ENCODE measurements around the gene TBC1D24.
"Not testable (repeated sequence)": the region's sequence is repeated elsewhere in the genome, so short reads cannot be mapped to it uniquely, and the experiment has no call there.

TBC1D24 gene

GRCh38 chr16:2474877-2475412 is at the start of gene TBC1D24:
Gene TBC1D24, plus strand, starts transcription at chr16:2475127. Its CDS starts 21,022 bp downstream, at chr16:2496149.
- peak; percentile 92 for DNase-seq

GRCh38 chr16:2425825-2426430 is 49.0 kb upstream of the TBC1D24 start:
- no peak for DNase-seq

DNA sequence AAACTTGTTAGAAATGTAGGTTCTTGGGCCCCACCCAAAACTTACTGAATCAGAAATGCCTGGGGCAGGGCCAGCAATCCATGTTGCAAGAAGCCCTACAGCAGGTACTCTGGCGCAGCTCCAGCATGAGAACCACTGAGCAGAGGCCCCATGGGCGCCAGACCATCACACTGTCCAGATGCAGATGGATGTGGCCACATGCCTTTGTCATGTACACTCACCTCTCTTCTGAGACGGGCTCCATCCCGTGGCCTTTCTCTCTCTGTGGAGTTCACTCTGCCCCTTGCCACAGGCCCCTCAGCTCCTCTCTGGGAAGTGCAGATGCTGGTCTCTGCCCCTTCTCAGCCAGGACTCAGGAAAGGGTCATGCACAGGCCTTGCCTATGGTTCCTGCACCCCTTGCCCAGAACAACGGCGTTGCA is 48.0 kb upstream of the TBC1D24 start:
- DNase-seq = no peak

GRCh38 chr16:2427526-2427925 is 47.4 kb upstream of the TBC1D24 start:
- no peak for DNase-seq

DNA sequence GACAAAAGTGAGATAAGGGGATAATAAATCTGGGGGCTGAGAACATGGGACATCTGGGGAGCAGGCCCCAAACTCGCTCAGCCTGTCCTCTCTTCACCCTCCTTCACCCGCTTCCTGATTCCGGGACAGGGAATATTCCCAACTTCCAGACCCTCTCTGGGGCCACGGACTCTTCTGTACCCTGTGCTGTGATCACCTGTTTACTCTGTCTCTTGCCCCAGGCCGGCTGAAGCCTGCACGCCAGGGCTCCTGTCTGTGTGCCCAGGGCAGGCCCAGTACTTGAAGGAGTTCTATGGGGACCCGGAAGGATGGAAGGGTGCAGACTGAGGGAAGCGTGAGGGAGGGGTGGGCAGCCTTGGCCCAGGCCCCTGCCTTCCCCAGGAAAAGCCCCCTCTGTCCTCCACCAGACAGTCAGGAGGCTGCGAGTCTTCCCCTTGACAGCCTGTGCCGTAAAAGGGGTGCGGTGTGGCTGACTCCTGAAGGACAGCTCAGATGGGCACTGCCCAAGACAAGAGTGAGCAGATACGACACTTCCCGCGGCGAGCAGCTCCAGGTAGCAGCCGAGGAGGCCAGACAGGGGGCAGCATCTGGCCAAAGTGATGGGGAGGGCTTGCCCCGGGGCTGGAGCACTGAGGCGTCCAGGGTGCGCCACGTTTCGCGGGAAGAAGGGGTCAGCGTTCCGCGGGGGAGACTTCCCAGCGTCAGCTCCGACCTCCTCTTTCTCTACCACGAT is 46.7 kb upstream of the TBC1D24 start:
- no peak for DNase-seq

GRCh38 chr16:2428784-2429033 is 46.2 kb upstream of the TBC1D24 start:
- no peak for DNase-seq

DNA sequence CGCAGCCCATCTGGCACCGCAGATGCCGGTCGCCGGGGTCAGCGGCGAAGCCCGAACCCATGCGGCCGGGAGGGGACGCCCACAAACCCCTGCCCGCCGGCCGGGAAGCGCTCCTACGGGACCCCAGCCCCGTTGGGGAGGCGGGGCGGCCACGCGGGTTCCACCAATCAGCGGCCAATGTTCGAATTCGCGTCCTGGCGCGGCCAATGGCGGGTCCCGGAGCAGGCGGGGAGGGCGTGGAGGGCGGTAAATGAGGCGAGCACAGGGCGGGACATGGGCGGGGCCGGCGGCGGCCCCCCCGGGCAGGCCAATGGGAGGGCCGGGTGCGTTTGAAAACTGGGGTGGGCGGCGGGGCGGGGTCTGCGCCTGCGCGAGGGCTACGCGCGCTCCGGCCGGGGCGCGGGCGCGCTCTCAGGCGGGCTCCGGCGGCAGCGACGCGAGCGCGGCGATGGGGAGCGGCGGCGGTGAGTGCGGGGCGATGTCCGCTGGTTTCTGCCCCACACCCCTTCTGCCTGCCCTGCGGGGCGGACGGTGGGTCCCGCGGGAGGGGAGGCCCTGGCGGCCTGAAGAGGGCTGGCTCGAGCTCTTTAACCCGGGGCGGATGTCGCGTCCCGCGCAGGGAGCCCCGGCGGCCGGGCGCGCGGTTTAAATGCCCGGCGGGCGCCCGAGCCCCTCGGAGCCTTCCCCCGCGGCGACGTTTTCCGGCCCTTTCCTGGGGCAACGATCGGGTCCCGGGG is 45.7 kb upstream of the TBC1D24 start, which contains the start of gene CCNF:
TSS of gene CCNF (plus strand) at position 414 of the 737 bp plus-strand sequence. CDS start at position 449, 35 bp downstream.
- DNase-seq = peak; percentile 100

DNA sequence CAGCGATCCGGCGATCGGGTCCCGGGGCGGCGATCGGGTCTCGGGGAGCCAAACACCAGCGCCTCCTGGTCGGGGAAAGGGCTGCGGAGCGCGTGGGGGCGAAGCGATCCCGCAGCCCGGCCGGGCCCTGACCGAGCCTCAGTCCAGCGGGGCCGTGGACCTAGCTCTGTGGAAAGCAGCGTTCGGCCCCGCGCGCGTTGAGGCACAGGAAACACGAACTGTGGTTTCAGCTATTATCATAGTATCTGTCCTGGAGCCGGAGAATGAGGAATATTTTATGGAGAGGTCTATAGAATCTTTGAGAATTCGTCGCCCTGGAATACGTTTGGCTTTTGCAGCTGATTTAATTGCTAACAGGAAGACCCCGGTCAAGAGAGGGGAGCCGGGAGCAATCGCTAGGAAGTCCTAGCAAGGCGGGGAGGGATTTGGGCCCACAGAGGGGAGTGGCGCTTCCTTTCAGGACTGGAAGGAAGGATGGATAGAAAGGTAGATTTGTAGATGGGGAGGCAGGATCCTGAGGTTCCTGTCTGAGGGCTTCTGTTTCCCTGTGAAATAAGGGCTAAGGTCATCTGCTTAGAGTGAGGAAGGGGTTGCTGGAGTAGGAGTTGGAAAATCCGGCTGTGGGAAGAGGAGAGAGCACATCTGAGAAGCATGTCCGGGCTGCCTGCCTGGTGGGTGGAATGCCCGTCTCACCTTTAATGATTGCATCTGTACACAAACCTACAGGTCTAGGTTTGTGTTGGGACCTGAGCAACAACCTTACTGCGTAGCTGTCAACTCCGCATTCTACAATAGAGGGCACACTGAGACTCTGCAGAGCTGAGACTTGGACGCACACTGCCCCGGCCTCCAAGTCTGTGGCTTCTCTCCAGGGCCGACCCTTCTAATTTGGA is 44.9 kb upstream of the TBC1D24 start:
- no peak for DNase-seq

GRCh38 chr16:2432286-2432685 is 42.6 kb upstream of the TBC1D24 start:
- DNase-seq = no peak

GRCh38 chr16:2432801-2433505 is 42.0 kb upstream of the TBC1D24 start:
- DNase-seq = no peak

- not testable (repeated sequence) for DNase-seq
These were observed 39.7 kb upstream of the TBC1D24 start for GRCh38 chr16:2435236-2435635.

- DNase-seq = no peak
These were observed 38.8 kb upstream of the TBC1D24 start for GRCh38 chr16:2436110-2436509.

- DNase-seq = no peak
These were observed 37.7 kb upstream of the TBC1D24 start for GRCh38 chr16:2437032-2437790.

DNA sequence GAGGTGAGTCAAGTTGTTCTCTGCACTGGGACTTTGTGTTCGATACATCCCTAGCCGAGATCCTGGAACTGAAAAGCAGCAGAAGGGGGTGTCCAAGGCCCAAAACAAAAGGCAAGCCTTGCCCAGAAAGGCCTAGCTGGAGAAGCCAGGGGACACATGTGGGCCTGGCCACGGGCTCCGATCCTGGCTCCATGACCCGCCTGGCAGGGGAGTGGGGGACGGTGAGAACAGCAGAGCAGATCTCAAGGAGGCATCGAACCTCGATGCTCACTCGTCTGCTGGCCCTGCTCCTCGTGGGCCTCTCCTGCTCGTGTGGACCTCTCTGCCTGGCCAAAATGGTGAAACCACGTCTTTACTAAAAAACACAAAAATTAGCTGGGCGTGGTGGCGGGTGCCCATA is 36.8 kb upstream of the TBC1D24 start:
- no peak for DNase-seq

GRCh38 chr16:2439598-2439997 is 35.3 kb upstream of the TBC1D24 start:
- no peak for DNase-seq

- not testable (repeated sequence) for DNase-seq
These were observed 33.7 kb upstream of the TBC1D24 start for GRCh38 chr16:2441143-2441804.

- no peak for DNase-seq
These were observed 31.4 kb upstream of the TBC1D24 start for GRCh38 chr16:2443555-2443954.

DNA sequence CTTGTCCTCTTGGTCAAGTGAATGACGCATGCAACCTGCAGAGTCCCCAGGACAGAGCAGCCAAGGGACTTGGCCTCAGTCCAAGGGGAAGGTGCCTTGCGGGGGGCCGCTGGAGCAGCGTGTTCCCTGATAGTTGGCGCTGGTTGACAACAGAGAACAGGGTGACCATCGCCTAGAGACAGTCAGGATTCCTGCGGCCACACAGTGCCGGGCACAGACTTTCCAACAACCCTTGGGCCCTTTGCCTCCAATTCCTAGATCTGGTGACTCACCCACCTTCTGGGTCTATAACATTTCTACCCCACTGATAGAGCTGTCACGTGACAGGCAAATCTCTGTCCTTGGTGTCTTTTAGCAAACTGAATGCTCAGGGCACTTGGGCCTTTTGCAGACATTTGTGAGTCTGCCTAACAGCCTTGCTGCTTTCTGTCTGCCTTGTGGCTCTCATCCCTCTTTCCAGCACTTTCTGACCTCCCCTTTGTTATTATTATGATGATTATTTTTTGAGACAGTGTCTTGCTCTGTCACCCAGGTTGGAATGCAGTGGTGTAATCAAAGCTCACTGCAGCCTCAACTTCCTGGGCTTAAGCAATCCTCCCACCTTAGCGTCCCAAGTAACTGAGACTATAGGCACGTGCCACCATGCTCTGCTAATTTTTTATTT is 26.9 kb upstream of the TBC1D24 start:
- no peak for DNase-seq

DNA sequence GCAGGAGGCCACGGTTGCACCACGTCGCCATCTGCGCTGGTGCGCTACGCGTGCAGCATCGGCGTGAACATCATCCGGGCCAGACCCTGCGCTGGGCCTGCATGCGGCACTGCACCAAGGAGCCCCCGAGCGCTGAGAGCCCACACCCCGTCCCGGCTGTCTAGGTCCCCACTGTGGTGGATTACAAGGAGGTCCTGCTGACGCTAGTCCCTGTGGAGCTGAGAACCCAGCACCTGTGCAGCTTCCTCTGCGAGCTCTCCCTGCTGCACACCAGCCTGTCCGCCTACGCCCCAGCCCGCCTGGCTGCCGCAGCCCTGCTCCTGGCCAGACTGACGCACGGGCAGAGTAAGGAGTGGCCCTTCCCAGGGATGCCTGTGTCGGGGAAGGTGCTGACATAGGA is 25.8 kb upstream of the TBC1D24 start:
- no peak for DNase-seq

GRCh38 chr16:2450535-2450934 is 24.4 kb upstream of the TBC1D24 start:
- DNase-seq = no peak
